Measurements from ENCODE around the gene TPGS2.
A peak's percentile ranks its signal among the peaks of the same experiment; 100 is the strongest.

TPGS2 gene

GRCh38 chr18:36813101-36813775 is 15.6 kb downstream of the TPGS2 start:
- no peak for DNase-seq (ENCODE audit: low read depth)
- H3K4me3 ChIP-seq (ENCODE audit: low read length): no peak overlapping the region
- TF ChIP-seq CTCF (conservative IDR thresholded peaks at IDR 0.05; ENCODE audit: low read depth, low read length): no peak

- TF ChIP-seq CTCF (conservative IDR thresholded peaks at IDR 0.05; ENCODE audit: low read depth, low read length): no peak
- H3K4me3 ChIP-seq (ENCODE audit: low read length): no peak overlapping the region
- DNase-seq (ENCODE audit: low read depth): no peak
Measured at GRCh38 chr18:36812678-36813077, 16.1 kb downstream of the TPGS2 start.

- no peak for DNase-seq (ENCODE audit: low read depth)
- TF ChIP-seq CTCF (conservative IDR thresholded peaks at IDR 0.05; ENCODE audit: low read depth, low read length): no peak
- H3K4me3 ChIP-seq (ENCODE audit: low read length): no peak overlapping the region
Measured at GRCh38 chr18:36811955-36812354, 16.8 kb downstream of the TPGS2 start.

- DNase-seq (ENCODE audit: low read depth): no peak
Measured at GRCh38 chr18:36811430-36811829, 17.4 kb downstream of the TPGS2 start.

GRCh38 chr18:36809590-36810381 is 19.0 kb downstream of the TPGS2 start:
- peak; percentile 81 for TF ChIP-seq CTCF (conservative IDR thresholded peaks at IDR 0.05; ENCODE audit: low read depth, low read length)
- no peak for DNase-seq (ENCODE audit: low read depth)
- H3K4me3 ChIP-seq (ENCODE audit: low read length): no peak overlapping the region

More at GRCh38 chr18:36811430-36811829, 17.4 kb downstream of the TPGS2 start:
- no peak for TF ChIP-seq CTCF (conservative IDR thresholded peaks at IDR 0.05; ENCODE audit: low read depth, low read length)
- H3K4me3 ChIP-seq (ENCODE audit: low read length): no peak overlapping the region

GRCh38 chr18:36808681-36809080 is 20.1 kb downstream of the TPGS2 start:
- no peak overlapping the region for H3K4me3 ChIP-seq (ENCODE audit: low read length)
- no peak for DNase-seq (ENCODE audit: low read depth)
- no peak for TF ChIP-seq CTCF (conservative IDR thresholded peaks at IDR 0.05; ENCODE audit: low read depth, low read length)

- H3K4me3 ChIP-seq (ENCODE audit: low read length): no peak overlapping the region
- TF ChIP-seq CTCF (conservative IDR thresholded peaks at IDR 0.05; ENCODE audit: low read depth, low read length): no peak
- no peak for DNase-seq (ENCODE audit: low read depth)
Measured at GRCh38 chr18:36805105-36805504, 23.7 kb downstream of the TPGS2 start.

Data from retinal pigment epithelial cell (primary cell).